Motor neuron (in vitro differentiated cells): ENCODE results near the gene SPP2. TPM values are rescaled to one million over a fixed set of nuclear protein-coding genes. Genes with fewer than 3 reads are reported as not detected.

ENCODE experiments used
- ATAC-seq, 8 experiments: fragments of 200-7000 bp; cut with Tn5 transposase; replicated peaks in 6 of 8; 2 replicates each; pipeline ENCODE4 v1.8.0; 2021; ENCODE audit warnings: mild to moderate bottlenecking in 8 of 8, moderate library complexity in 8 of 8
- H3K27ac ChIP-seq, 2 donors: fragments of 250-450 bp; sonication (Bioruptor Pico); 2 replicates each; pipeline ENCODE4 v1.9.0; 2021; ENCODE audit warnings: antibody characterized with exemption in 2 of 2, mild to moderate bottlenecking in 2 of 2, moderate library complexity in 1 of 2
- H3K4me1 ChIP-seq, 2 donors: fragments of 250-450 bp; sonication (Bioruptor Pico); replicated peaks in 1 of 2; 2 replicates each; pipeline ENCODE4 v1.6.1; 2021; ENCODE audit warnings: antibody characterized with exemption in 2 of 2, mild to moderate bottlenecking in 2 of 2, moderate library complexity in 1 of 2
- H3K4me3 ChIP-seq, 5 donors: fragments of 250-450 bp; sonication (Bioruptor Pico); 2 replicates each; pipeline ENCODE4 v1.9.0; 2021; ENCODE audit warnings: antibody characterized with exemption in 5 of 5, mild to moderate bottlenecking in 5 of 5, moderate library complexity in 4 of 5
- WGBS, 10 experiments: fragments of 450-650 bp; shearing (Covaris generic); methylation state at CpG; one replicate each; pipeline ENCODE4 v1.0.0; 2022; 5-methylcytosine and 5-hydroxymethylcytosine counted together
- in situ Hi-C, 9 experiments: fragments of 400-800 bp; cut with MboI; loops; one replicate each; pipeline ENCODE4 v1.15.0; 2021; ENCODE audit warnings: low sequenced_read_pairs in 9 of 9, low pct_unique_long_range_greater_than_20kb in 2 of 9; ENCODE audit not compliant: unreplicated experiment in 9 of 9
- total RNA-seq, 8 experiments: library from RNA; unstranded; fragments of 300-600 nt; gene quantifications; 2 replicates each; pipeline versions ENCODE4 v1.2.3 to v1.2.4, GENCODE V29; 2022

Gene SPP2
- total RNA-seq, 8 experiments from 2014 or later, result not detected

DNA sequence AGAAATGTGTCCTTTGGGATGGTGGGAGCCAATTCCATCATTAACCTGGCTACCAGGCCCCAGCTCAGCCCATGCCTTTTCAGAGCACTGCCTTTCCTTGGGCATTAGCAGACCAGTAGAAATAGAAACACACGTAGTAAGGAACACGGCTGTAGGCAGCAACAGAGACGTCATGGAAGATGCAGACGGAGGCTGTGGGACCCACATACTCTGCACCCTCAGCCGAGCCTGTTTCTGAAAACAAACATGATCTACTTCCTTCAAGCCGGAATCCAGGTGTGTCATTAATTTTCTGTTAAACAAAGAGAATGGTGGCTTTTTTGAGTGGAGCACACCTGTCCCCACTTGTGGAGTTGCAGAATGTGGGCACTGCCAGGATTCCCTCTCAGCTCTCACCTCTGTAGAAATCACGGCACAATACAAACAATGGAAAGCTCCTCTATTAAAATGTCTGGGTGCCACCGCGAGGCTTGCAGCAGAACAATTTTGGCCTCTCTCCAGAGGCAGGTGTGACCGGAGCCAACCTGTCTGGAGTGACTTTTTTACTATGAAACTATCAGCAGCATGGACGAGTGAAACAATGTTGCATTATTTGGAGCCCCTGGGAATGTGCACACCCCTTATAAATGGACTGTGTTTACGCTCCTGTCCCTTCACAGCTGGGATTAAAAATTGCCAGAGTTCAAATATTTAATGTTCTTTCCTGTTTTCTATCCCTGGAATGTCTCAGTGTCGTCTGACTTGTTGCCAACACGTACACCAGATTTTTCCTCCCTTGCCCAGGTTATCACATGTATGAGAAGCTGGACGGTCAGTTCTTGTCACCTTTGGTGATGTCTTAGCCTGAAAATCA, 31.7 kb downstream of the SPP2 start:
- H3K4me3 ChIP-seq, result no peak overlapping the region
- no peak for ATAC-seq
- no peak overlapping the region for H3K27ac ChIP-seq
- 20 to 95% (median 65%) methylated on average over 1 to 10 of the region's 15 CpGs for WGBS, 10 experiments
- H3K4me1 ChIP-seq, result no peaks in the 10 kb centered on the region
- in situ Hi-C loops, result no loop called here

DNA sequence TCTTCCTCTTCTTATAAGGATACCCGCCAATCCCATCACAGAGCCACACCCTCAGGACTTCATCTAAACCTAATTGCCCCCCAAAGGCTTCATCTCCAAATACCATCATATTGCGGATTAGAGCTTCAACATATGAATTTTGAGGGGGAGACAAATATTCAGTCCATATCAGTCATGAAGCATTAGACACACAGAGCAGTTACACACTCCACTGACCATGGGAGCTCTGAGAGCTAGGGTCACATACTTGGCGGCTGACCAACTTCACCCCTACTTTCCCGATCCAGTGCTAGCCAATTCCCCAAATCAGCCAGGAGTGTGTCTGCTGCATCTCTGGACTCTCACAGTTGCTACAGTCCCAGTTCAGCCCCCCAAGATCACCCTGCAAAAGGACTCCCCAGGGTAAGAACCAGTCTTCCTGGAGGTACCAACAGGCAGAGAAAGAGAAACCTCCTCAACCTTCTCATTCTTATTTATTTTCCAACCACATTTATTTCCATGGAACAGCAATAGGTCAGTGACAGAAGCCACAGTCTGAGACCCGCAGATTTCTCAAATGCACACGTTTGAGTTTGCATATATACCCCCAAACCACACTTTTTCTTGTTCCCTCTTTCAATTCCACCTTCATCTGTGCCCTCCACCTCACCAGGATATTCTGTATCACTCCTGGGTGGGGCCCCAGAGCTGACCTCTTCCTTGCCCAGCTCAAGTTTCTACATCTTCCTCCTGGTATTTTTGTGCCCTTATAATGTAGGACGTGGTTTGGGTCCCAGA, 33.3 kb downstream of the SPP2 start:
- in situ Hi-C loops, result no loop called here
- no peak for ATAC-seq
- Histone ChIP-seq H3K4me1 (no peaks in the 10 kb centered on the region), H3K27ac (no peak overlapping the region), H3K4me3 (no peak overlapping the region)
- WGBS, 10 experiments, result 0 to 100% (median 83%) methylated on average over 1 to 4 of the region's 7 CpGs; no CpG with 5 or more reads in 3 of the 10 experiments

DNA sequence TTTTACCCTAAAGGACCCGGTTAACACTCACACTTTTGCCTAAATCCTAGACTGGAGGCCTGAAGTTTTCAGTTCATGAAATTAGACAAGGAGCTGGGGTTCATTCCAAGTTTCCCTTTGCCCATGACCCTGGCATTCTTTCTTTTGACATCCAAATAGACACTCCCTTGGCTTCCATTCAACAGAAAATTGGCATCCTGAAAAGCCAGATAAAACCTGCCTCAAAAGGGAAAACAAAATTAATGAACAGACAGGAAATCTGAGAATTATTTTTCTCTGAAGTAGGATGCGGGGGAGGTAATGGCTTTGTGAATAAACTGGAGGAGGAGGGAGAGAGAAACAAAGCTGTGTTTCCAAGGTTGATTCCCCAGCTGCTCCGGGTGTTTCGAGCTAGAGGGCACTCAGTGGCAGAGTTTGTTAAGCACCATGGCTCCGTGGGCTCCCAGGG, 41.0 kb downstream of the SPP2 start:
- WGBS, 10 experiments, result 0 to 85% (median 15%) methylated on average over 1 to 4 of the region's 5 CpGs
- ATAC-seq, result peak in 1 of 8 experiments; percentile 34
- no peak overlapping the region for H3K4me3 ChIP-seq
- H3K27ac ChIP-seq, result no peak overlapping the region
- H3K4me1 ChIP-seq, result peaks cover 12 to 13% of the 10 kb centered on the region in 2 donors
- in situ Hi-C loops, result no loop called here

DNA sequence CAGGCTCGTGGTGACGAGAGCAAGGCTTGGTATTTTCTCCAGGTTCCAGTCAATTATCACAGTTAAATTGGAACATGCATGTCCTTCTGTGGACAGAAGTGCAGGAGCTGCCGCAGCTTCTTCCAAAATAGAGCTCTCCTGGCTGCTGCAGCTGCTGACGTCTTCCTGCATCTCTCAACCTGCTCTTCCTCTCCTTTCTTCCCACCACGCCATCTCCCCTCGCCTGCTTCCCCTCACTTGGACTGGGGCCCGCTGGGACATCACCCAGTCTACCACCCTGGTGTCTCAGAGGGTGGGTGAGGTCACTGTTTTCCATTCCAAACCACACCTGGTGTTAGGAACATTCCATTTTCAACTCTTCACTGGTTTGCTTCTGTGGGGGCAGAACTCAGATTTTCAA, 41.4 kb downstream of the SPP2 start:
- 0 to 100% (median 50%) methylated on average over 1 to 7 of the region's 7 CpGs; no CpG with 5 or more reads in 5 of the 10 experiments for WGBS, 10 experiments
- H3K4me1 ChIP-seq, result peaks cover 12 to 13% of the 10 kb centered on the region in 2 donors
- no peak overlapping the region for H3K4me3 ChIP-seq
- H3K27ac ChIP-seq, result no peak overlapping the region
- no peak for ATAC-seq
- in situ Hi-C loops, result no loop called here

DNA sequence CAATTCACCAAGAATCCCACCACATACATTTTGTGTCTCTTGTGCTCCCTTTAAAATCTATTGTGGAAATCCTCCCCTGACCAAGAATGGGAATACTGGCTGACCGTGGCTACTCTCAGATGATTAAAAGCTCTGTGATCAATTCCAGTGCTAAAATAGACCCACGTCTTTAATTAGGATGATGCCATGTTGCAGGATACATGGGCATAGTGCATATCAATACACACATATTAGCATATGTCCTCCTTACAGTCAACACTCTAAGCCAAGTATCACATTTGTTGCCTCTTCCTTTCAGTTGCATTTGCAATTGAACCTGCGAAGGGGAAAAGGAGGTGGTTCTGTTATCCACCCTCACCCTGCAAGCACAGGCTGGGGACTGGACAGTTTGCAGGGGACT, 41.8 kb downstream of the SPP2 start:
- no peak overlapping the region for H3K27ac ChIP-seq
- H3K4me1 ChIP-seq, result peaks cover 12 to 13% of the 10 kb centered on the region in 2 donors
- in situ Hi-C loops, result no loop called here
- WGBS, 10 experiments, result 40 to 100% (median 72%) methylated on average over 1 to 3 of the region's 3 CpGs; no CpG with 5 or more reads in 3 of the 10 experiments
- peak in 1 of 8 experiments; percentile 52 for ATAC-seq
- H3K4me3 ChIP-seq, result no peak overlapping the region

DNA sequence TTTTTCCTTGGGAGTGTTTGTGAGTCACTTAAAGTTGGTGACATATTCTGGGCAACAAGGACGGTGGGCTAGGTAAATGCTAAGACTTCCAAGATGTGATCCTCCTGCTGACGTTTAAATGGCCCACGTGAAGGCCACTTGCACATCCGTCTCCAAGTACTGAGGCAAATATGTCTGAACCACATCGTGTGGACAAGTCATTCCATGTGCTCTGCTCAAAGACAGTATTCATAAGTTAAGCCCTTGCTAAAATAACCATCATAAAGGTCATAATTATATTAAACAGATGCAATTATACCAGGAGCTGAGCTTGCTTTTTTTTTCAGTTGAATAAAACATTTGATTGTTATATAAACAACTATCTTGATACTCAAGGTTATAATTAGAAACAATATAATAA, 44.8 kb downstream of the SPP2 start:
- ATAC-seq, result no peak
- Histone ChIP-seq H3K27ac (no peak overlapping the region), H3K4me3 (no peak overlapping the region), H3K4me1 (peaks cover 13 to 22% of the 10 kb centered on the region in 2 donors)
- in situ Hi-C loops, result no loop called here
- WGBS, 10 experiments, result 22 to 100% (median 80%) methylated on average over 1 to 5 of the region's 5 CpGs; no CpG with 5 or more reads in 1 of the 10 experiments

DNA sequence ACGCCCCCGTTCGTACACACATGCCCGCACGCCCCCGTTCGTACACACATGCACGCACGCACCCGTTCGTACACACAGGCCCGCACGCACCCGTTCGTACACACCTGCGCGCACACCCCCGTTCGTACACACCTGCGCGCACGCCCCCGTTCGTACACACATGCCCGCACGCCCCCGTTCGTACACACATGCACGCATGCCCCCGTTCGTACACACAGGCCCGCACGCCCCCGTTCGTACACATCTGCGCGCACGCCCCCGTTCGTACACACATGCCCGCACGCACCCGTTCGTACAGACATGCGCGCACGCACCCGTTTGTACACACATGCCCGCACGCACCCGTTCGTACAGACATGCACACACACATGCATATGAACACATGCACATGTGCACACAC, 45.7 kb downstream of the SPP2 start:
- in situ Hi-C loops, result no loop called here
- no peak for ATAC-seq
- 99 to 100% (median 100%) methylated on average over 1 to 14 of the region's 52 CpGs; no CpG with 5 or more reads in 5 of the 10 experiments for WGBS, 10 experiments
- no peak overlapping the region for H3K4me3 ChIP-seq
- H3K27ac ChIP-seq, result no peak overlapping the region
- H3K4me1 ChIP-seq, result peaks cover 13 to 22% of the 10 kb centered on the region in 2 donors

DNA sequence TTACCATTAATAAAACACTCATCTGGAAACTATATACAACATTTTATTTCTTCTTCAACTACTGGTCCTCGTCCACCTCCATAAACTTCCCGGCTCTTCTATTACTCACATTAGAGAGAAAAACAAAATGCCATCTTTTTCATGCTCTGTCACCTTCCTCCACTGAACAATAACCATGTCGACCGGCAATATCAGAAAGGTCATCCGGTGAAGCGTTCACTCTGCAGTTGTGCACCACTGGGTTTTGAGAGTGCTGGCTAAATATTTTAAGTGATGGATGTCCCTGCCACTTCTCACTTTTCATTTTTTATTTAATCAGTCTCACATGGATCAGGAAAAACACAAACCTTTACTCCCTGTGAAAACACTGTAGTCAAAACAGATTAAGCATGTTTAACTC, 48.2 kb downstream of the SPP2 start:
- Histone ChIP-seq H3K27ac (no peak overlapping the region), H3K4me1 (peaks cover 0 to 12% of the 10 kb centered on the region in 2 donors), H3K4me3 (no peak overlapping the region)
- in situ Hi-C loops, result no loop called here
- 26 to 76% (median 54%) methylated on average over 2 to 6 of the region's 6 CpGs; no CpG with 5 or more reads in 1 of the 10 experiments for WGBS, 10 experiments
- ATAC-seq, result peak in 3 of 8 experiments; percentile 50 to 80 (median 80)

DNA sequence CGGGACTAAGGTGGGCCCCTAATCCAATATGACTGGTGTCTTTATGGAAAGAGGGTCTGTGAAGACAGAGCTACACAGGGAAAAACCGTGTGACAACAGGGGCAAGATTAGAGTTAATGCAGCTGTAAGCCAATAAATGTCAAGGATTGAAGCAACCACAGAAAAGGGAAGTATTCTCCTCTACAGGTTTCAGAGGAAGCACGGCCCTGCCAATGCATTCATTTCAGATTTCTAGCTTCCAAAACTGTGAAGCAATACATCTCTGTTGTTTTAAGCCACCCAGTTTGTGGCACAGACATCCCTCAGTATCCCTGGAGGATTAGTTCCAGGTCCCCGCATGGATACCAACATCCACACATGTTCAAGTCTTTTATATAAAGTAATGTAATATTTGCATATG, 48.8 kb downstream of the SPP2 start:
- H3K4me3 ChIP-seq, result no peak overlapping the region
- no peak overlapping the region for H3K27ac ChIP-seq
- peaks cover 0 to 12% of the 10 kb centered on the region in 2 donors for H3K4me1 ChIP-seq
- WGBS, 10 experiments, result 0 to 88% (median 40%) methylated on average over 1 to 4 of the region's 4 CpGs; no CpG with 5 or more reads in 1 of the 10 experiments
- in situ Hi-C loops, result no loop called here
- ATAC-seq, result no peak

DNA sequence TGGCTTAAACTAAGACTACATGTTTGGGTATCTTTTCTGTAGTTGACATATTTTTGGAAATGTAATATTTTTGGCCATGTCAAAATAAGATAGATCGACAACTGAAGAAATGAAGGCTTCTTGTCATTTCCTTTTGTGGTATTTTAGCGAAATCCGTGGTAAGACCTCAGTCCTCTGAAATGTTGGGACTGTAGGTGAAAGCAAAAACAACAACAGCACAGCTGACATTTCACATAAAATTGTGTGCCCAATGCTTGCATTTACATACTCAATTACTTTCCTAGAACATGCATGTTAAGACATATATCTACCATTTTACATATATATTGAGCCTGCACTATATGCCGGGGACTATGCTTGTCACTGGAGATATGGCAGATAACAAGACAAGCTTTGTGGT, 50.2 kb downstream of the SPP2 start:
- Histone ChIP-seq H3K27ac (no peak overlapping the region), H3K4me1 (peaks cover 0 to 9% of the 10 kb centered on the region in 2 donors), H3K4me3 (no peak overlapping the region)
- ATAC-seq, result no peak
- in situ Hi-C loops, result no loop called here
- 74 to 100% (median 91%) methylated on average over 1 to 4 of the region's 4 CpGs; no CpG with 5 or more reads in 1 of the 10 experiments for WGBS, 10 experiments

DNA sequence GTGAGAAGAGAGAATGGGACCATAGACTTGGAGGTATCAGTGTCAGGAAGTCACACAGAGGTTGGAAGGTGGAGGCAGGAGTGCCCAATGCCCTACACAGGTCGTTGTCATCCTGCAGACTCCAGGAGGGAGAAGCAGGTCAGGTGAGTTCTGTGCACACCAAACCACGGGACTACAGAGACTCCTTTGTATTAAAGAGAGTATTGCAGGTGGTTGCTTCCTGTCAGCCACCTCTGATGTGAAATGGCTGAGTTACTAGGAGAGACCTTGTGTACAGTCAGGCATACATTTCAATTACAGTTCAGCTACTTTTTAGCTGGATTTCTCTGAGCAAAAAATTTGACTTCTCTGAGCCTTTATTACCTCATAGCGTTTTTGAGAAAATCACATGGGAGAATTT, 51.6 kb downstream of the SPP2 start:
- ATAC-seq, result no peak
- in situ Hi-C loops, result no loop called here
- H3K4me1 ChIP-seq, result peaks cover 0 to 9% of the 10 kb centered on the region in 2 donors
- H3K4me3 ChIP-seq, result no peak overlapping the region
- H3K27ac ChIP-seq, result no peak overlapping the region
- 29 to 100% (median 70%) methylated on average over 1 to 3 of the region's 3 CpGs; no CpG with 5 or more reads in 3 of the 10 experiments for WGBS, 10 experiments

DNA sequence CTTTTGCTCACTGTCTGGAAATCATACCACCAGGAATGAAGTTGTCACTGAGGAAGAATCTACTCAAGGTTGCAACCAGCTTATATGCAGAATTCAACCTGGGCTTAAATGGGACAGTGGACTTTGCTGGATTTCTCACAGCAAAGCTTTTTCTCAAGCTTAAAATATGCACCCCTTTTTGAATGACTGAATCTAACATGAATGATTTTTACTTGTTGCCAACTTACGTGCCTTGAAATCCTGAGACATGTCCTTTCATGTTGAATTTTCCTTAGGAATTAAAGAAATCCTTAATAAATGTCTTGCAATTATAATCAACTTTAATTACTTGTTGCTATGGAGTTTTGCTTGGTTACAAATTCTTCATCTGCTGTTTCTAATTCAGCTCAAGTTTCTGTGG, 57.4 kb downstream of the SPP2 start:
- ATAC-seq, result no peak
- Histone ChIP-seq H3K4me3 (no peak overlapping the region), H3K4me1 (no peaks in the 10 kb centered on the region), H3K27ac (no peak overlapping the region)
- in situ Hi-C loops, result no loop called here
- 25 to 100% (median 94%) methylated on average over 1 of the region's 1 CpG; no CpG with 5 or more reads in 2 of the 10 experiments for WGBS, 10 experiments

DNA sequence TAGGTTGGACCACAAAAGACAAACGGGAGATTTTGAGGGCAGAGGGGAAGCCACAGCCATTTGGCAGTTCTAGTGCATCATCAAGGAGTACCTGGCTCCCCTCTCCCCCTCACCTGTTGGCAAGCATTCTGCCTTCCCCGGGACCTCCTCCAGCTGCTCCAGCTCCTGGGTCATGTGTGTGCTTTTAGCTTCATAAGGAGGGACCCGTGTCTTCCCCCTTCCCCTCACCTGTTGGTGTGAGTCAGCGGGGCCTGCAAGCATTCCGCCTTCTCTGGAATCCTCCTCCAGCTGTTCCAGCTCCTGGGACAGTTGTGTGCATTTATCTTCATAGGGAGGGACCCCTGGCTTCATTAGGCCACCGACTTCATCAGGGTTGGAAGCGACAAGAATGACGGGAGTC, 58.8 kb downstream of the SPP2 start:
- no peak overlapping the region for H3K27ac ChIP-seq
- ATAC-seq, result no peak
- no peaks in the 10 kb centered on the region for H3K4me1 ChIP-seq
- no peak overlapping the region for H3K4me3 ChIP-seq
- 0 to 100% (median 89%) methylated on average over 1 to 4 of the region's 8 CpGs; no CpG with 5 or more reads in 2 of the 10 experiments for WGBS, 10 experiments
- in situ Hi-C loops, result no loop called here
